NCI-H2227 treated with DMSO at 0.1 percent for 48 hours (cell line): ENCODE data around the gene SLC16A7.
"Not testable (repeated sequence)": the region's sequence is repeated elsewhere in the genome, so short reads cannot be mapped to it uniquely, and the experiment has no call there.

Experiments used
- DNase-seq: peaks from one replicate; lab custom pipeline; 2025; lab: John Stamatoyannopoulos, UW

The SLC16A7 gene

DNA sequence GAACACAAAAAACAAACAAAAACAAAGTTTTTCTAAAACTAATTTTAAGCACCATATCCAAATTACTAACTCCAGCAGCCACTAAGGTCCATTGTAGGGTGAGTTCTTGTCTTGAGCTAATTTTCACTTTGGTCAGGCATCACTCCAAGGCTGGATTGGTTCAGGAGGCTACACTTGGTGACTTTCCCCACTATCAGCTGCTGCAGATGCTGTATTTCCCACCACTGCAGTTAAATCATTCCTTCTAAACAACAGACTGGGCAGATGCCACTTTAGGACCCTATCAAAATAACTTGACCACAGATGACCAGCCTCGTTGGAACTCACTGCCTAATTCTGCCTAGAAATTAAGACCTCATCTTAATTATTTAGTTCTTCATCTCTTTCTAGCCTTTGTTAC, 140.5 kb downstream of the SLC16A7 start:
- DNase-seq, result no peak

DNA sequence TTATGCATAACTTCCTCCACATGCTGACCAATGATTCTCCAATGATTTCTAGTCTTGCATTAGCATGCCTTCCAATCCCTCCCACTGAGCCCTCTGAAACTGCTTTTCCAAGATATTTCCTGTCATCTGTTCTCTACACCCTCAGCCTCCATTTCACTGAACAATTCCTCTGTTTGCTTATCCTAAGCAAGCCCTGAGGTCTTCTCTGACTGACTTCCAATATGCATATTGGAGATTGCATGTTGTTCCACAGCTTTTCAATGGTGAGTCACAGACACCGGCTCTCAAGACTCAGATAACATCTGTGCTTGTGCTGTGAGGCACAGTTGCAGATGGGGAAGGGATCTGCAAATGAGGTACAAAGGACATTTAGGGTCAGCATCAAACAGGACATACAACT, 141.0 kb downstream of the SLC16A7 start:
- no peak for DNase-seq

DNA sequence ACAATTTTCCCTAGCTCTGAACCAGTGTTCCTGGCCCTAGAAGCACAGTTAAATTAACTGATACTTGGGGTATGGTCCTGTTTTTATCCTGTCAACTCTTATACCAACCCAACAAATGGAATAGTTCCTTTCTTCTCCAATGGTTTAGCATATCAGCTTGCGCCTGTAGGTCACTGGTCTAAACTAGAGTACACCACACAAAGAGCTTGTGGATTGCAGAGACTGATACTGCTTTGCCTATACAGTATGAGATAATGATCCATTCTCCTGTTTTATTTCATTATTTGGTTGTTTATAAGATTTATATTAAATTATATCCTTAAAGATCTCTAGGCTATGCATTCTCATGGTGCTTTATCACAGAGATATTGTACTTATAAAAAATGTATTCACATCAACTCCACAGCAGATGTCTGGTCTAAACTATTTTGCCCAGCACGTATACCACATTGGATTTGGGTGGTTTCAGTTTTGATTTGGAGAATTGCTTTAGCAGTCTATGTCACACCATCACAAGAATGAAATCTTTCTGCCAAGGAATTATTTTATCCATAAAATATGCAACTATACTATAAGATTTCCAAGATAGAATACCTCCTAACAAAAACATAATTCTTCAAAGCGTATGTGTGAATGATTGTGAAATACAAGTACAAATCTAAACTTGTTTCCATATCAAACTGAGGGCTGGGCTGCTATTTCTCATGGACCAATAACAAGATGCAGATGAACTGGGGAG, 142.1 kb downstream of the SLC16A7 start:
- DNase-seq, result no peak

DNA sequence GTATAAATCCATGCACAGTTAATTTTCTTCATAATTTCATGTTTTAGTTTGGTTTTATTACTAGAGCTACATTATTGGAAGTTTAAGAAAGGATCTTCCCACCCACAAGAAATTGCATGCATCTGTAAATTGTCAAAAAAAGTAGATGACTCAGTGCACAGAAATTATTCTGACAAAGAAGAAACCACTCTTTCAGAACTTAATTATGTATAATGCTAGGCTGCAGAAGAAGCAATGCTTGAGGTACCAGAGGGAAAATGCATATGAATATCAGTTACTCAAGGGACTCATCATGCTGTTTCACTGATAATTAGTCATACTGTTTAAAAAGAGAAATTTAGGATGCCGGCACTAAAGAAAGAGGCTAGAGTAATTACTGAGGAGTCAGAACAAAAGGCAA, 147.0 kb downstream of the SLC16A7 start:
- DNase-seq, result no peak

DNA sequence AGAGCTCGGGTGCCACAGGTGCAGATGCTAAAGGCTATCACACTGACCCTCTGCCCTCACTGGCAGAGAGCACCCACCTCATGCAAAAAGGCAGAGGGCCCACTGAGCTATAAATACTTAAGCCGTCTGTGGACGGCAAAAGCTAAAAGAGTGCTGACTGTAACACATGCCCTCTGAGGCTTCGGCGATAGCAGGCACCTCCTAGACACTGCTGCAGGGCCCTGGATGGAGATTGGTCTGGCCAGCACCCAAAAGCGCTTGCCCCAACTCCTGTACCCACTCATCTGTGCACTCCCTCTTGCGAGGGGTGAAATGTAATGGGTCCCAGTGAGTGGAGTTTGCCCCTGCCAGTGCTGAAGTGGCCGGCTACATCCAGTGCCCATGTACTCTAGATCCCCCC, 148.7 kb downstream of the SLC16A7 start:
- no peak for DNase-seq

DNA sequence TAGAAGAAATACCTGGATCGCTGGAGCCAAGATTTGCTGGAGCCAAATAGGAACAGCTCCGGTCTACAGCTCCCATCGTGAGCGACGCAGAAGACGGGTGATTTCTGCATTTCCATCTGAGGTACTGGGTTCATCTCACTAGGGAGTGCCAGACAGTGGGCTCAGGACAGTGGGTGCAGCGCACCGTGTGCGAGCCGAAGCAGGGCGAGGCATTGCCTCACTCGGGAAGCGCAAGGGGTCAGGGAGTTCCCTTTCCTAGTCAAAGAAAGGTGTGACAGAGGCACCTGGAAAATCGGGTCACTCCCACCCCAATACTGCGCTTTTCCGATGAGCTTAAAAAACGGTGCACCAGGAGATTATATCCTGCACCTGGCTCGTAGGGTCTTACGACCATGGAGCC, 155.3 kb downstream of the SLC16A7 start:
- not testable (repeated sequence) for DNase-seq

DNA sequence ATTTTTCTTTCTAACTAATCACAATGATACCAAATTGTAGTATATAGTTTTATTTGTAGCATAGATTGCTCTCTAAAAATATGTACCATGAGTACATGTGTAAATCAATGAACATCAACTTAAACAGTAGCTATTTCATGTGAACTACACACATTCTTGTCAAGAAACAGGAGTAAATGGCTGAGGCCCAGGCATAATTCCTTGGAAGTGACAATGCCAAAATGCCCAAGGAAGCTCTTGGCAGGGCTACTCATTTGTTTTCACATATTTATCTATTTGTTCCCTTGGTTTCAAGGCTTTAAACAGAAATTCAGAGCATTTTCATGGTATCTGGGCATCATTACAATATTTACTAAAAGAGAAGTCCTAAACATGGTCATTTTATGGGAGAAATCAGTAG, 165.7 kb downstream of the SLC16A7 start:
- no peak for DNase-seq

DNA sequence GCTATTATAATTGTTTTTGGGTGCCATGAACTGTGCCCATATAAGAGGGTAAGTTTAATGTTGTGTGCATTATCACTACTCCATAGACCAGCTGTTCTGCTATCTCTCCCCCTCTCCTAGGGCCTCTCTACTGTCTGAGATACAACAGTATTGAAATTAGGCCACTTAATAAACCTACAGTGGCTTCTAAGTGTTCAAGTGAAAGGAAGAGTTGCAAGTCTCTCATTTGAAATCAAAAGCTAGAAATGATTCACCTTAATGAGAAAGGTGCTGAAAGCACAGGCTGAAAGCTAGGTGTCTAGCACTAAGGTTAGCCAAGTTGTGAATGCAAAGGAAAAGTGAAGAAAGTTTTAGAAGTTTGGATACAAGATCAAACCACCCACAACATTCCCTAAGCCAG, 168.0 kb downstream of the SLC16A7 start:
- DNase-seq, result no peak

DNA sequence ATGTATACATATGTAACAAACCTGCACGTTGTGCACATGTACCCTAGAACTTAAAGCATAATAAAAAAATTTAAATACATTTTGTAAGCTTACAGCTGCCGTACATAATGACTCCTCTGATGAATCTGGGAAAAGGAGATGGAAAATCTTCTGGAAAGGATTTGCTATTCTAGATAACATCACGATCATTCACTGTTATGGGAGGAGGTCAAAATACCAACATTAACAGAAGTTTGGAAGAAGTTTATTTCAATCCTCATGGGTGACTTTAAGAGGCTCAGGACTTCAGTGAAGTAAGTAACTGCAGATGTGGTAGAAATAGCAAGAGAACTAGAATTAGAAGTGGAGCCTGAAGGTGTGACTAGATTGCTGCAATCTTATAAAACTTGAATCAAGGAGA, 172.2 kb downstream of the SLC16A7 start:
- DNase-seq, result no peak

DNA sequence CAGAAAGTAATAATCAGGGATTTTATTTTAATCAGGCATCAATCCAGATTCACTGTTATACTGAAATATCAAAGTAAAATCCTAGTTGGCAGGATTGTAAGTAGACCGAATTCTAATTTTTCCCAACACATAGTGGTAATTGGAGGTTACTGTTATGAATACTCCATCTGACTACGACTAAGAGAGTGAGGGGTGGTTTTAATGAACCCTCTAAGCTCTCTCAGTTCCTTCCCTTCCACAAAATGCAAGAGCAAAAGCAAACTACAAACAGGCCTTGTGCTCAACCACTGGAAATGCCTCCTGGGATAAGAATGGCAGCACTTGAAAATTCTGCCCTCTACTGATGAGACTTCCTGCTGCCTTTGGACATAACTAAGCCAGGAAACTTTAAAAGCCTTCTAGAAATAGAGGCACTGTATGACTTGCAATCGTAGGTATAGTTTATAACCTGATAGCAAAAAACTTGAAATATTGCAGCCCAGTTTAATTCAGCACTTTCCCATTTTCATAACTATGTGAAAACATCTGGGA, 184.8 kb downstream of the SLC16A7 start:
- DNase-seq, result no peak

DNA sequence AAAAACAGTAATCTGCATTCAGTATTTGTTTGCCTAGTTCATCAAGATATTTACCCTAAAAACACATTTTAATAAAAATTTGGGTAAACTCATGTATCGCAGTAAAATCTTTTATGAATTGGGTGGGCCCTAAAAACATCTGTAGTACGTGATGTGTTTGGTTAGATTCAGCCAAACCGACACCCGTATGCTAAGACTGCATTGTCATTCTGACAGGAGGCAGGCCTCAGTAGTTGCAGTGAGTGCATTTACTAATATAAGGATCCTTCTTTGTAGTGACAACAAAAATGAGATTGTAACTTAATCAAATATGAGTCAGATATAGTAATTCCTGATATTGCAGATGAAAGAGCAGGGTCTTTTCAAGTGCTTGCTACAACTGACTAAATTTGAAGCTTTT, 191.8 kb downstream of the SLC16A7 start:
- DNase-seq, result no peak

DNA sequence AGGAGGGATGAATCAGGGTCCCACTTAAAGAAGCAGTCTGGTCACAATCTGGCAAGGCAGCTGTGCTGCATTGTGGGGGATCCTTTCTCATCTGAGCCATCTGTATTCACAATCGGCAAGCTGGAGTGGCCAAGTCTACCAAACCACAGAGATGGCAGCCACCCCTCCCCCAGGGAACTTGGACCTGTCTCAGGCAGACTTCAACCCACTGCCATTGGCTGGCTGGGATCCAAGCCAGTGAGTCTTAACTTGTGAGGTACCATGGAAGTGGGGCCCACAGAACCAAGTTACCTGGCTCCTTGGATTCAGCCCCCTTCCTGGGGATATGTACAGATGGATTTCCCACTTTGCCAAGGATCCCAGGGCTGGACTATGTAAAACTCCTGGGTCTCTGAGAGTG, 196.8 kb downstream of the SLC16A7 start:
- DNase-seq, result no peak

DNA sequence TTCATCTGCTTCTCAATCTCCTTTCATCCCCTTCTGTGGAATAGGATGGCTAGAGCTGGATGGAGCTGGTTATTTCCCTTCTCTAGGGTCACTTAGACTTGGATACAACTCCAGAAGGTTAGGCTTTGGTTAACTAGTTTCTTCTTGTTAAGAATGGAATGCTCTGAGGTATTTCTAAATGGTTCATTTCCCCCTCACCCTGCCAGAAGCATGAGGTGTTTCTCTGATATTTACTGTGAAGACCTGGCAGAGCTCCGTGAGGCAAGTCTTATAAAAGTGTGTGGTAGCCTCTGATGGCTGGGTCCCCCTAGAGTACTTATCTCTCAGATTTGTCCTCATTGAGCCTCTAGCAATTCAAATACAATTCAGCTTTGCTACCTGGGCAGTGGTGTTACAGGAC, 207.9 kb downstream of the SLC16A7 start:
- DNase-seq, result no peak

DNA sequence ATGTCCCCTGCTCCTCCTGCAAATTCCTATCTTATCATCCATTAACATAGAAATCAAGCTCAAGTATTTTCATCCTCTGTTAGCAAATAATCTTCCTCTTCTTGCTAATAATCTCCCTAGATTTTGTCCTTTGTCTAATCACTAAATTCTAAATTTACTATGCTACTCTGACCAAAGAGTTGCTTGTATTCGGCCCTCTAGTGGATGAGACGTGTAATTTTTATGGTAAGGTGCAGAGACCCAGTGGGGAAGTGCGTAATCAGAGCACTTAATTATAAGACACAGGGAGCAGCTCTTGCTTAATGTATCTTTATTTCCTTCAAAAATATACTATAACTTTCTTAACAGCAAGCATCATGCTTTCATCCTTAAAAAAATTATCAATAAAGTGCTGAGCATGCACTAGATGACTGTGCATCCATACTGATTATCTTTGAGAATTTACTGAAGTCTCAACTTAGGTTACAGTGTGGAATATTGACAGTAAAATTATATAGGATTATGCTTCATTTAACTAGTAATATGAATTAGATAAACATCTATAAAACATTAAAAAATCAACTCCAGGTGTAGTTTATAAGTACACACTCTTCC, 212.6 kb downstream of the SLC16A7 start:
- DNase-seq, result no peak

DNA sequence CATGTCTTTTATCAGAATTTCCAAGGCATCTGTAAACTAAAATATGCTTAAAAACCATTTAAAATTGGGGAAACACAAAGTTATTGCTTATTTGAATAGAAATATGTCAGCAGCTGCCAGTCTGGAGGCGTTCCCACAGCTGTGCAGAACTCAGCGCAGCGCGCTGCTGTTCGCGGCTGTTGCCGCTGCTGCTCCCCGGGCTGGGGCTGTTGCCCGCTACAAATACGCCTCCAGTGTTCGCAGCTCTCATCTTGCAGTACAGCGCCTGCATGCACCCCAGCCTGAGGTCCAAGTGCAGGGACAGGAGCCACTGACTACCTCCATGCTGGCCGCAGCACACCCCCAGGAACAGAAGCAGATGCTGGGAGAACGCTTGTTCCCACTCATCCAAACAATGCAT, 216.2 kb downstream of the SLC16A7 start:
- no peak for DNase-seq

DNA sequence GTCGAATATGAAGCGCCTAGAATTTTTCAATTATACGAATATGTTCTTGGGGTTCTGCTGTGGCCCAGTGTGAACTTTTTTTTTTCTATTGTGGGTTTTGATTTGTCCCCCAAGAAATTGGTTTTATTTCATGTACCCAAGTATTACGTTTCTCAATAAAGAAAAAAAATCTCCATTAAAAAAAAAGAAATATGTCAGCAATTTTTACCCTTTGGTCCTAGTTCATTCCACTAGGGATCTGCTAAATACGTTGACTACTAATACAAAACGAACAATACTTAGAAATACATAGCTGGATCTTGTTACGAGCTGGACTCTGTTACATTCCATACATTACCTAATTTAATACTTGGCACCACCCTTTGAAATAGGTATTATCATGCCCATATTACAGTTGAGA, 216.9 kb downstream of the SLC16A7 start:
- no peak for DNase-seq

DNA sequence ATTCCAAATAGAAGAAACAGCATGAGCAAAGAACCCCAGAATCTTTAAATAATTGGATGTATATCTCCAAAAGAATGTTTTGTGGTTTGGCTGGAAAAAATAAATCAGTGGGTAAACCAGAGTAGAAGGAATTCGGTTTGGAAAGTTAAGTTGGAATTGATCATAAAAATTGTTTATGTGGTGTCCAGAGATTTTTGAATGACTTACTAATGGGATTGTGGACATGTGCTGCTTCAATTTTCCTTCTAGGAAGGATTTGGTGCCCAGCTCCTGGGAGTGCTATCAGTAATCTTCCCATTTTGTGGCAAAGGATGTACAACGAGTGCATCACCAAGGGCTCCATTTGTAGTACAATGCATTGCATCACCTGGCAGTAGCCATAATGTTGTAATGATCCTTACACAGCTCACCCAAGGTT, 224.8 kb downstream of the SLC16A7 start:
- no peak for DNase-seq

DNA sequence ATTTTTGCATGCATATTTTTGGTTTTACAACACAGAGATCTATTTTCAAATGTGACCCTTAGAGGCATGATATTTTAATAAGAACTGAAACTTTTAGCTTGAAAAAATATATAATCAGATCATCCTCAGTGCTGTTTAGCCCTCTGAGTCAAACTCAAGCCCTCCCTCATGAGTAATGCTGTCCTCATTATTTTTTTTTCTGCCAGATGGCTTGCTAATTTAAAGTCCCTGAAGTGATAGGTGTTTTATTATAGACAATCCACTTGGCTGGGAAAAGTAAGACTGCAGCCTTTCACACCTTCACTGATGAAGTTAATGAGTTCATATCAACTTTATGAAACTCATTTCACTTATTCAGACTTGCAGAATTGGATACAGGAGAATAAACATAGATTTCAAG, 227.7 kb downstream of the SLC16A7 start:
- no peak for DNase-seq

DNA sequence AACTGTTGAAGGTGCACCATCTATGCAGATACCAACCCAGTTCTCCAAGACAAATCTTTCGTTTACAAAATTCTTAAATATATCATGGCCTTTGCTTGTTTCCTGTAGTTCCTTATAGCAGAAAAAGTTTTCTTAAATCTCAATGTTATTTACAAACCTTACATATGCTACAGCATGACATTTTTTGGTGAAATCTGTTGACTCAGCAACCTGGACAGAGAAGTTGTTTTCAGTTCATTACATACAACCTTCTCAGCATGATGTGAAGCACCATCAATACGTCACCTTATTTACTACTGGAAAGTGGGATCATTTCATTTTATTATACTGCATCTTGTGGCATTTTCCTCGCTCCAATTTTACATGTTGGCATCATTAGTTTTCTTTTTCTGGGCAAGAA, 231.9 kb downstream of the SLC16A7 start:
- no peak for DNase-seq

DNA sequence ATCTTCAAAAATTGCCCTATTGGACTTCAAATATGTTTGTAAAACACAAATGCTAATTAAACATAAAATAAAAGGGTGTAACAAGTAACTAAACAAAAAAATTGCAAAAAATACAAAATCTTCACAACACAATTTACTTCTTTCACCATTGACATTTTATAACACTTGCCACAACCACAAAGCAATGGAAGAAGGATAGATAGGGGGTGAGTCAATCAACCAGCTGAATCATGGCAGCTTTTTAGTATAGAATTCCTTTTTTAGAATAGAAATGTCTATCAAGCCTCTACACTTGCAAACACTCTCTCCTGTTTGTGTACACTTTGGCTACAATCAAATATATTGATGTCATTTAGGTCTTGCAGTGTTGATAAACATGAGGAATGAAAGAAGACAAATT, 232.7 kb downstream of the SLC16A7 start:
- no peak for DNase-seq

DNA sequence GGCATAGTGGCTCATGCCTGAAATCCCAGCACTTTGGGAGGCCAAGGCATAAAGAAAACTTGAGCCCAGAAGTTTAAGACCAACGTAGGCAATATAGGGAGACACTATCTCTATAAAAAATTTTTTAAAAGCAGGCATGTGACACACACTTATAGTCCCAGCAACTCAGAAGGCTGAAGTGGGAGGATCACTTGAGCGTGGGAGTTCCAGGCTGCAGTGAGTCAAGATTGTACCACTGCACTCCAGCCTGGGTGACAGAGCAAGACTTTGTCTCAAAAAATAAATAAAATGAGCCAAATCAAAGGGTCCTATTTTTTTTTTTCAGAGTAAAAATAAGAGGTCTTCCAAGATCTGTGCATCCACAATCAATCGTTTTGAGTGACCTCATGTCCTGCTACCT, 237.6 kb downstream of the SLC16A7 start:
- no peak for DNase-seq

DNA sequence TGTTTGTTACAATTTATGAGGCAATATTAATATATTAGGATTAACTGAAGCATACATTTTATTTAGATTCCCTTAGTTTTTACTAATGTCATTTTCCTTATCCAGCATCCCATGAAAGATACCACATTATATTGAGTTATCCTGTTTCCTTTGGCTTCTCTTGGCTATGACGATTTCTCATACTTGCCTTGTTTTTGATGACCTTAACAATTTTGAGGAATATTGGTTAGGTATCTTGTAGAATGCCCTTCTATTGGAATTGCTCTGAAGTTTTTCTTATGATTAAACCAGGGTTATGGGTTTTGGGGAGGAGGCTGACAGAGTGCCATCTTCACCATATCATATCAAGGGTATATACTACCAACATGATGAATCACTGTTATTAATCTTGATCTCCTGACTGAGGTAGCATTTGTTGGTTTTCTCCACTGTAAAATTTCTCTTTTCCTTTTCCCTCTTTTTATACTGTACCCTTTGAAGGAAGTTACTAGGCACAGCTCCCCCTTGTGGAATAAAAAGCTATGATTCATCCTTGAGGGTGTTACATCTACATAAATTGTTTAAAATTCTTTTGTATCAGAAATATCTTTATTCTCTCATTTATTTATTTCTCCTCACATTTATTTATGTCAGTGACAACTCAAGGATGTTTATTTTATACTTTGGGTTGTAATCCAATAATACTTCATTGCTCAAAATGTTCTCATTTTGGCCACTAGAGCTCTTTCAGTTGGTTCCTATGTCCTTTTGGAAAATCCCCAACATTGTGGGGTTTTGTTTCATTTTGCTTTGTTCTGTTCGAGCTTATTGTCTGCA, 239.0 kb downstream of the SLC16A7 start:
- DNase-seq, result no peak
